ENCODE data around the gene OCLN.
"Not testable (repeated sequence)": the region's sequence is repeated elsewhere in the genome, so short reads cannot be mapped to it uniquely, and the experiment has no call there.

Gene OCLN

GRCh38 chr5:69530561-69531405 is 38.2 kb downstream of the OCLN start:
- no peak for DNase-seq

DNA sequence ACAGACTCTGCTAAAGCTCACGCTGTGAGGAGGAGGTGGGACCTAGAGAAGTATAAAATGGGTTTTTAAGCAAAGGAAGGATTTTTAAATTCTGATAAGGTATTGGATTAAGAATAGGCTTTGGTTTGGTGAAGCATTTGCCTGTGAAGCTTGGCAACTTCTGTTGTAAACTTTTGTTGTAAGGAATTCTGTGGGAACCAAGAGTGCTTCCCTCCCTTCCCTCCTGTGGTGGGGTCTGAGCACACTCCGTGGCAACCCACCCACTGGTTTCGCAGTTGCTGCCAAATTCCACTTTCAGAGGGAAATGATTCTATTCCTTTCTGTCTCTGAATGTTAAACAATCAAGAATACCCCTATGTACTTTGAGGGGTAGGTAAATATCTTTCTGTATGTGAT is 38.8 kb downstream of the OCLN start:
- DNase-seq: no peak

GRCh38 chr5:69537911-69538310 is 45.3 kb downstream of the OCLN start:
- DNase-seq: not testable (repeated sequence)

- not testable (repeated sequence) for DNase-seq
Measured at GRCh38 chr5:69538735-69539134, 46.1 kb downstream of the OCLN start.

DNA sequence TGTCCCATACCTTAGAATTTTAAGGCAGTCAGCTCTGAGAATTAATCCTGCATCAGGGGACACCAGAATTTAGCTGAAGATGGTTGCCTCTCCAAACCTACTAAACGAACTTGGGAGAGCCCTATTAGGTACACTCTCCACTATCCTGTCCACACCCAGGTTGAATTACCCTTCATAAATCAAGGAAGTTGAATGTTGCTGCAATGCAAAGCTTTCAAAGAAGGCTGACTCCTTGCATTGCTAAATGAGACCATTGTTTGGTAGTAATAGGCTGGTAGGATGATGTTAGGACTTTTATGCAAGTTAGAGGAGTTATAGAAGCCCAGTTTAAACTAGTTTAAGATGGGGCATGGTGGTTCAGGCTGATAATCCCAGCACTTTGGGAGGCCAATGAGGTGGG is 48.8 kb downstream of the OCLN start:
- not testable (repeated sequence) for DNase-seq

GRCh38 chr5:69542838-69543618 is 50.4 kb downstream of the OCLN start:
- not testable (repeated sequence) for DNase-seq

DNA sequence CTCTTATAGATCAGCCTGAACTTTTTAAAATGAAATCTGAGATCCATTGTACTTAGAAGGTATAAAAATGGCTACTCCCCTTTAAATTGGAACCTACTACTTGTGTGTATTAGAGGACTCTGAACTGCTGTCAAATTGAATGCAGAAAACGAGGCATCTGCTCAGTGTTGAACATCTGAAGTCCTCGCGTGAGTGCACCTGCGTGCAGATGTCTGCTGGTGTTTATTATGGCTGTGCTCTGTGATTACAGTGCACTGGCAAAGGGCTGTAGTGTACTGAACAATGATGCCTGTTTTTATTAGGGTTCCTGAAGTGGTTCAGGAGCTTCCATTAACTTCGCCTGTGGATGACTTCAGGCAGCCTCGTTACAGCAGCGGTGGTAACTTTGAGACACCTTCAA is 52.0 kb downstream of the OCLN start:
- not testable (repeated sequence) for DNase-seq

GRCh38 chr5:69559908-69560330 is 67.3 kb downstream of the OCLN start, which contains the start of gene GTF2H2C:
Gene GTF2H2C (plus strand): TSS chr5:69560191. CDS start chr5:69565133, 4,942 bp downstream.
- not testable (repeated sequence) for DNase-seq

DNA sequence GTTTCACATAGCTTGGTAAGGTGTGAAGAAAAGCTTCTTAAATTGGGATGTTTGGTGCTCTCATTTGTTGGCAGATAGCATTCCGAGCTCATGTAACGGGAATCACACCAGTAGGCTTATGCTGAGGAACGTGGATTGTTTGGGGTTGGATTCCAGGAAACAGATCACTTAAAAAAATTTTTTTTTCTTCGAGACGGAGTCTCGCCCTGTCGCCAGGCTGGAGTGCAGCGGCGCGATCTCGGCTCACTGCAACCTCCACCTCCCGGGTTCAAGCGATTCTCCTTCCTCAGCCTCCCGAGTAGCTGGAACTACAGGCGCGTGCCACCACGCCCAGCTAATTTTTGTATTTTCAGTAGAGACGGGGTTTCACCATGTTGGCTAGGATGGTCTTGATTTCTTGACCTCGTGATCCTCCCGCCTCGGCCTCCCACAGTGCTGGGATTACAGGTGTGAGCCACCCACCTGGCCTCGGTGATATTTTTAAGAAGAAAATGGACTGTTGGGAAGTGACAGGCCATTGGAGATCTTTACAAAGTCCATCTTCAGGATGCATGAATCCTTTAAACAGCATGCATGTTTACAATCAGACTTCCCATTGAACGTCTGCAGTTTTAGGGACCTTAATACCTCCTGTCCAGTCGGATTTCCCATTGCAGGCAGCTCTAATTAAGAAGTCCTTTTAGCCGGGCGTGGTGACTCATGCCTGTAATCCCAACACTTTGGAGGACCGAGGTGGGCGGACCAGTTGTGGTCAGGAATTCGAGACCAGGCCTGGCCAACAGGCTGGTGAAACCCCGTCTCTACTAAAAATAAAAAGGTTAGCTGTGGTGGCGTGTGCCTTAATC is 68.2 kb downstream of the OCLN start:
- not testable (repeated sequence) for DNase-seq

DNA sequence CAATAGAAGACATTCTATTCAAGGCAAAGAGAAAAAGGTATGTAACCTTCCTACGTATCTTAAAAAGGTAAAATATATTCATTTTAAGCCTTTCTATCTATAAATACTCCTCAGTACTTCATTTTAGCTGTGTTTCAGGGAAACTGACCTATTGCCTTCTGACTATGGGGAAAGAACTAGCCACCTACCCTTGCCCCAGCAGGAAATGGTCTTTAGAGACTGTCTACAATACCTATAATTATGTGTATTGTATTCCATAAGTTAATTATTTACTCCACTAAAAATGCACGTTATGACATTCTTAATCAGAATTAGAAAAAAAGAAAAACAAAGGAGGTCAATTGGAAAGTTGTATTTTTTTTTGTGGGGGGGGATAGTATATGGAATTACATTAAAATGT is 73.6 kb downstream of the OCLN start:
- not testable (repeated sequence) for DNase-seq

- DNase-seq: not testable (repeated sequence)
Measured at GRCh38 chr5:69568072-69568471, 75.5 kb downstream of the OCLN start.

DNA sequence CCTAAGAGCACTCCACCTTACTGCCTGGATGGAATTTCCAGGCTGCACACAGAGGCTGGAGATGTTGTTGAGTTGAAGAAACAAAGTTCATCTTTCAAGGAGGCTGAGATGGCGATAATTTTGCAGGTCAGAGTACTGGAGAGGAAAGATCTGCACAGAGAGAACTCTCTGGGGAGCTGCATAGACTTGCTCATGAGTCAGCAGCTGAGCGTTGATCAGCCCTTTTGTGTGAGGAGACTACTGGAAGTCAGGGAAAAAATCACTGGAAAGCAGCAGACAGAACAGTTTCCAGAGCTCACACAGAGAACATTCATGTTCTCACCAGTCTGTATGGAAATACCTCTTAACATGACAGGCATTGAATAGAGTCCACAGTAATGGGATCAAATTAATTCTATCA is 90.8 kb downstream of the OCLN start:
- DNase-seq: not testable (repeated sequence)

GRCh38 chr5:69596114-69596840 is 103.7 kb downstream of the OCLN start:
- DNase-seq: not testable (repeated sequence)

- DNase-seq: not testable (repeated sequence)
Measured at GRCh38 chr5:69601947-69602346, 109.4 kb downstream of the OCLN start.

DNA sequence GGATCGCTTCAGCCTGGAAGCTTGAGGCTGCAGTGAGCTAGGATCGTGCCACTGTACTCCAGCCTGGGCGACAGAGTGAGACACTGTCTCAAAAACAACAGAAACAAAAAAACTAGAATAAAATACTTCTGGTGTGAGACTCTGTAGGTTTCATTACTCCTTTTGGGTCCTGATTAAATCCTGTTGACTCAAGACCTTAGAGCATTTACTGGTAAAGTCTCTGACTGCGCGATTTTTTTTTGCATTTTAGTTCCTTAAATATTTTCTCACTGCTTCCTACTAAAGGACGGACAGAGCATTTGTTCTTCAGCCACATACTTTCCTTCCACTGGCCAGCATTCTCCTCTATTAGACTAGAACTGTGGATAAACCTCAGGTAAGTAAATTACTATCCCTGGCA is 114.2 kb downstream of the OCLN start:
- not testable (repeated sequence) for DNase-seq

Measured in NCI-H524 (cell line).